ENCODE measurements around the gene PLCD3. TPM values are rescaled to one million over a fixed set of nuclear protein-coding genes. Genes with fewer than 3 reads are reported as not detected.

PLCD3 gene
- total and polyA plus RNA-seq, 2 of the 8 experiments (the other 6 are each of a cell fraction or from before 2014, with no cell fraction given) = 26.5 to 48.1 TPM

DNA sequence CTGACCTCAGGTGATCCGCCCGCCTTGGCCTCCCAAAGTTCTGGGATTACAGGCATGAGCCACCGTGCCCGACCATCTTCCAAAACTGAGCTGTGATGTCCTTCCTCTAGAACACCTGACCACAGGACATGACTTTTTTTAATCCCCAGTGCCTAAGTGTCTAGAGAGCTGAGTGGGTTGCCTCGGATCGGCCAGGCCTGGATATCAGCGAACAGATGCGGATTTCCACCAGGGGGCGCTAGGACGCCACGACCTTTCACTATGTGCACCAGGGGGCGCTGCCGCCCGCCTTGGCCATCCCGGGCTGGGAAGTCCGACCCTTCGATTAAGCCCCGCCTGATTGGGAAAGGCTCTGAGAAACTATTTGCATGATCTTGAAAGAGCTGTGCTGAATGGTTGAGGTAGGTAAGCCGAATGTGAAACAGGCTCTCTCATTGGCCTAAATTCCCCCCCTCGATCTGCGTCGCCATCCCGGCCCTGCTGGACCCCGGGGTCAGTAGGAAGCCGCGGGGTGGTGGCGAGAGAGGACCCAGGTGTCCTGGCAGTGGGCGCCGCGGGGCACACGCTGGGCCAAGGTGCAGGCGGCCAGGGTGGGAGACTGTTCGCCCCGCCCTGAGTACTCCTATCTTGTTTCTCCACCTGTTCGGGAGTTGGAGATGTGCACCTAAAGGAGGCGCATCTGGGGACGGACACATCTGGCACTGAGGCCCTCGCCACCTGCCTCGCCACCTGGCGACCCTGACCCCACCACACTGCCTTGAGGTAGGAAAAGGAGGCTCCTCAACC lies 3.1 kb upstream of the PLCD3 start, which contains the start of gene ACBD4 (continued):
- TF ChIP-seq SP1 (IDR thresholded peaks at IDR 0.05; ENCODE audit: low read depth, low read length) = peak; percentile 98
- TF ChIP-seq JUND (IDR thresholded peaks at IDR 0.05; ENCODE audit: low read length) = peak; percentile 76
- TF ChIP-seq CREB1 (IDR thresholded peaks at IDR 0.05) = peak; percentile 71; the same call in 1 of the 2 replicates
- TF ChIP-seq, protein P1, sequence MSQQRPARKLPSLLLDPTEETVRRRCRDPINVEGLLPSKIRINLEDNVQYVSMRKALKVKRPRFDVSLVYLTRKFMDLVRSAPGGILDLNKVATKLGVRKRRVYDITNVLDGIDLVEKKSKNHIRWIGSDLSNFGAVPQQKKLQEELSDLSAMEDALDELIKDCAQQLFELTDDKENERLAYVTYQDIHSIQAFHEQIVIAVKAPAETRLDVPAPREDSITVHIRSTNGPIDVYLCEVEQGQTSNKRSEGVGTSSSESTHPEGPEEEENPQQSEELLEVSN (IDR thresholded peaks at IDR 0.05) = peak; percentile 95
- peak; percentile 72; the same call in 1 of the 2 replicates for TF ChIP-seq CHD2 (IDR thresholded peaks at IDR 0.05; ENCODE audit: low read length)
- TF ChIP-seq KDM4A (IDR thresholded peaks at IDR 0.05; ENCODE audit: low read depth, low read length, severe bottlenecking) = peak; percentile 90
- TF ChIP-seq TAF7 (optimal IDR thresholded peaks at IDR 0.05; ENCODE audit: borderline replicate concordance, low read depth, low read length) = peak; percentile 92
- peak in 1 of 2 experiments; percentile 41; a peak in 1 of 3 replicates for TF ChIP-seq EP300 (IDR thresholded peaks at IDR 0.05; ENCODE audit: borderline replicate concordance in 1 of 2, low read depth in 2 of 2, low read length in 2 of 2)
- 0 out of 2 replicates have a peak, but pooled peaks have one; percentile 10 for TF ChIP-seq BACH1 (IDR thresholded peaks at IDR 0.05; ENCODE audit: low read length)
- TF ChIP-seq, protein P2, sequence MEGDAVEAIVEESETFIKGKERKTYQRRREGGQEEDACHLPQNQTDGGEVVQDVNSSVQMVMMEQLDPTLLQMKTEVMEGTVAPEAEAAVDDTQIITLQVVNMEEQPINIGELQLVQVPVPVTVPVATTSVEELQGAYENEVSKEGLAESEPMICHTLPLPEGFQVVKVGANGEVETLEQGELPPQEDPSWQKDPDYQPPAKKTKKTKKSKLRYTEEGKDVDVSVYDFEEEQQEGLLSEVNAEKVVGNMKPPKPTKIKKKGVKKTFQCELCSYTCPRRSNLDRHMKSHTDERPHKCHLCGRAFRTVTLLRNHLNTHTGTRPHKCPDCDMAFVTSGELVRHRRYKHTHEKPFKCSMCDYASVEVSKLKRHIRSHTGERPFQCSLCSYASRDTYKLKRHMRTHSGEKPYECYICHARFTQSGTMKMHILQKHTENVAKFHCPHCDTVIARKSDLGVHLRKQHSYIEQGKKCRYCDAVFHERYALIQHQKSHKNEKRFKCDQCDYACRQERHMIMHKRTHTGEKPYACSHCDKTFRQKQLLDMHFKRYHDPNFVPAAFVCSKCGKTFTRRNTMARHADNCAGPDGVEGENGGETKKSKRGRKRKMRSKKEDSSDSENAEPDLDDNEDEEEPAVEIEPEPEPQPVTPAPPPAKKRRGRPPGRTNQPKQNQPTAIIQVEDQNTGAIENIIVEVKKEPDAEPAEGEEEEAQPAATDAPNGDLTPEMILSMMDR (IDR thresholded peaks at IDR 0.05; ENCODE audit: control extremely low read depth in 1 of 3, insufficient read depth in 1 of 3, low read depth in 1 of 3, low read length in 3 of 3) = peak; percentile 100
- peak in 1 of 2 experiments; percentile 67; a peak in 1 of 4 replicates for TF ChIP-seq HDAC2 (IDR thresholded peaks at IDR 0.05; ENCODE audit: borderline replicate concordance in 1 of 2, low read depth in 2 of 2, low read length in 2 of 2)
- peak; percentile 34; the same call in 1 of the 2 replicates for TF ChIP-seq TAF1 (IDR thresholded peaks at IDR 0.05; ENCODE audit: low read depth, low read length)
- peak in 1 of 2 experiments; percentile 88; a peak in 2 of 4 replicates for TF ChIP-seq SIN3A (conservative IDR thresholded peaks at IDR 0.05 in 1 of 2, IDR thresholded peaks at IDR 0.05 in 1 of 2; ENCODE audit: low read depth in 1 of 2, low read length in 2 of 2)
- peak; percentile 3; the same call in 1 of the 2 replicates for TF ChIP-seq MAFK (IDR thresholded peaks at IDR 0.05; ENCODE audit: low read depth, low read length)
- TF ChIP-seq BRCA1 (IDR thresholded peaks at IDR 0.05; ENCODE audit: low read depth, low read length) = no peak
- TF ChIP-seq, protein P3, sequence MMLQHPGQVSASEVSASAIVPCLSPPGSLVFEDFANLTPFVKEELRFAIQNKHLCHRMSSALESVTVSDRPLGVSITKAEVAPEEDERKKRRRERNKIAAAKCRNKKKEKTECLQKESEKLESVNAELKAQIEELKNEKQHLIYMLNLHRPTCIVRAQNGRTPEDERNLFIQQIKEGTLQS (IDR thresholded peaks at IDR 0.05; ENCODE audit: insufficient read depth, low read depth, low read length) = peak; percentile 74; the same call in 1 of the 2 replicates
- TF ChIP-seq TBP (IDR thresholded peaks at IDR 0.05; ENCODE audit: low read depth, low read length) = 0 out of 2 replicates have a peak, but pooled peaks have one; percentile 35
- TF ChIP-seq RBBP5 (IDR thresholded peaks at IDR 0.05; ENCODE audit: borderline replicate concordance, low read depth, low read length) = no peak
- no peak for TF ChIP-seq POU5F1 (IDR thresholded peaks at IDR 0.05; ENCODE audit: low read depth, low read length)
